Astrocyte (in vitro differentiated cells and primary cell): ENCODE measurements around the gene PPTC7. TPM values are rescaled to one million over a fixed set of nuclear protein-coding genes. Genes with fewer than 3 reads are reported as not detected.

ENCODE experiments used
- DNase-seq: peaks from one replicate; pipeline ENCODE4 v3.0.0-alpha.2; 2010; ENCODE audit warnings: low read depth
- FAIRE-seq: peaks from 2 replicates; lab custom pipeline; 2011; peaks lifted over from hg19 to GRCh38; lab: Jason Lieb, UNC
- H2AFZ ChIP-seq: 2 replicates; pipeline ENCODE4 v1.6.0; 2012; ENCODE audit warnings: low read depth, low read length, inconsistent platforms
- H3K27ac ChIP-seq: 2 replicates; pipeline ENCODE4 v1.5.1; 2011; ENCODE audit warnings: low read depth, low read length, inconsistent platforms
- H3K27me3 ChIP-seq: 2 replicates; pipeline ENCODE4 v1.6.0; 2011; ENCODE audit warnings: low read length, inconsistent platforms; ENCODE audit not compliant: insufficient read depth
- H3K36me3 ChIP-seq: 2 replicates; pipeline ENCODE4 v1.5.1; 2011; ENCODE audit warnings: low read length, inconsistent platforms; ENCODE audit not compliant: insufficient read depth
- H3K4me1 ChIP-seq: 2 replicates; pipeline ENCODE4 v1.5.1; 2011; ENCODE audit warnings: low read length, inconsistent platforms; ENCODE audit not compliant: insufficient read depth
- H3K4me2 ChIP-seq: 2 replicates; pipeline ENCODE4 v1.6.0; 2012; ENCODE audit warnings: low read length, inconsistent platforms
- H3K4me3 ChIP-seq: 2 replicates; pipeline ENCODE4 v1.5.1; 2011; ENCODE audit warnings: low read depth, mild to moderate bottlenecking, low read length, inconsistent platforms; ENCODE audit not compliant: insufficient read depth
- H3K79me2 ChIP-seq: 2 replicates; pipeline ENCODE4 v1.6.0; 2012; ENCODE audit warnings: mild to moderate bottlenecking, low read length, inconsistent platforms; ENCODE audit not compliant: insufficient read depth
- H3K9ac ChIP-seq: 2 replicates; pipeline ENCODE4 v1.6.0; 2012; ENCODE audit warnings: mild to moderate bottlenecking, low read length, inconsistent platforms
- H3K9me3 ChIP-seq: 2 replicates; pipeline ENCODE4 v1.5.1; 2012; ENCODE audit warnings: low read depth, mild to moderate bottlenecking, low read length, inconsistent platforms; ENCODE audit not compliant: insufficient read depth
- H4K20me1 ChIP-seq: 2 replicates; pipeline ENCODE4 v1.6.0; 2012; ENCODE audit warnings: low read length, inconsistent platforms; ENCODE audit not compliant: insufficient read depth
- H3K27ac Mint-ChIP-seq: one replicate; pipeline ENCODE4 v1.8.0; 2021; ENCODE audit warnings: mild to moderate bottlenecking, mixed read lengths; ENCODE audit not compliant: unreplicated experiment
- H3K27me3 Mint-ChIP-seq: one replicate; pipeline ENCODE4 v1.8.0; 2021; ENCODE audit warnings: low read depth, mixed read lengths; ENCODE audit not compliant: unreplicated experiment
- H3K36me3 Mint-ChIP-seq: one replicate; pipeline ENCODE4 v1.8.0; 2021; ENCODE audit warnings: low read depth, mixed read lengths; ENCODE audit not compliant: unreplicated experiment
- H3K4me1 Mint-ChIP-seq: one replicate; pipeline ENCODE4 v1.8.0; 2021; ENCODE audit warnings: low read depth, mixed read lengths; ENCODE audit not compliant: unreplicated experiment
- H3K4me3 Mint-ChIP-seq: one replicate; pipeline ENCODE4 v1.8.0; 2021; ENCODE audit warnings: mild to moderate bottlenecking, moderate library complexity, mixed read lengths; ENCODE audit not compliant: unreplicated experiment
- H3K9me3 Mint-ChIP-seq: one replicate; pipeline ENCODE4 v1.8.0; 2021; ENCODE audit warnings: mild to moderate bottlenecking, mixed read lengths; ENCODE audit not compliant: unreplicated experiment
- CTCF ChIP-seq: IDR thresholded peaks from 2 replicates; pipeline ENCODE4 v1.5.1; 2011; ENCODE audit warnings: low read depth, mild to moderate bottlenecking, inconsistent platforms, low read length, moderate library complexity; ENCODE audit not compliant: insufficient read depth
- EZH2 ChIP-seq: IDR thresholded peaks from 2 replicates; pipeline ENCODE4 v1.6.1; 2012; ENCODE audit warnings: mild to moderate bottlenecking, low read length, inconsistent platforms; ENCODE audit not compliant: insufficient read depth
- total RNA-seq: library from RNA; stranded (reverse); gene quantifications from 2 replicates; pipeline ENCODE4 v1.2.1, GENCODE V29; 2021

PPTC7 gene
- total RNA-seq, 1 donor from 2014 or later: 16.6 TPM

- Mint-ChIP-seq H3K4me3 (no peak overlapping the region), H3K9me3 (peaks cover 25% of the 10 kb centered on the region), H3K4me1 (peaks cover 9% of the 10 kb centered on the region), H3K27ac (no peak overlapping the region), H3K36me3 (peaks cover 9% of the 10 kb centered on the region), H3K27me3 (no peaks in the 10 kb centered on the region)
- H3K36me3 ChIP-seq: no peaks in the 10 kb centered on the region
- H3K4me3 ChIP-seq: no peak overlapping the region
- DNase-seq: no peak
- no peak for FAIRE-seq
- H3K4me2 ChIP-seq: no peak overlapping the region
- H3K27ac ChIP-seq: no peak overlapping the region
- H3K79me2 ChIP-seq: peaks cover 66% of the 10 kb centered on the region
- peaks cover 10% of the 10 kb centered on the region for H3K4me1 ChIP-seq
- no peak overlapping the region for H3K9ac ChIP-seq
- no peak overlapping the region for H2AFZ ChIP-seq
- no peaks in the 10 kb centered on the region for H3K27me3 ChIP-seq
- H3K9me3 ChIP-seq: peaks cover 3% of the 10 kb centered on the region
- TF ChIP-seq CTCF: no peak
- TF ChIP-seq EZH2: no peak
- H4K20me1 ChIP-seq: peaks cover 40% of the 10 kb centered on the region
Observed at GRCh38 chr12:110568752-110569151, 14.4 kb downstream of the PPTC7 start.

DNA sequence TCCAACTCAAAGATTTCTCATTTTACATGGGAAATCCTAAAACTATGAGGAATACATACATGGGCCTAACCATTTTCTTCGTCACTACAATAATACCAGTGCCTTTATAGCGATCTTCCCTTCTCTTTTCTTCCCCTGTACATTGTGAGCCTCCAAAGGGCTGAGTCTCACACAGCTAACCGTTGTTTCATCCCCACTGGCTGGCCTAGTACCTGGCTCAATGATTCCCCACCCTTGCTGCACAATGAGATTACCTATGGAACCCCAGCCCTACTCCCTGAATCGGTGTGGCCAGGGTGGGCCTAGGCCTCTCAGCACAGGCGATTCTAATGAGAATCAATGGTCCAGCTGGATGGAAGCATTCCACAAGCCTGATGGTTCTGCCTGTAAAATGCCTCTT lies 16.1 kb downstream of the PPTC7 start:
- no peak overlapping the region for H3K27ac Mint-ChIP-seq
- H3K27me3 Mint-ChIP-seq: no peaks in the 10 kb centered on the region
- peaks cover 14% of the 10 kb centered on the region for H3K4me1 ChIP-seq
- no peaks in the 10 kb centered on the region for H3K36me3 ChIP-seq
- no peak overlapping the region for H3K27ac ChIP-seq
- H3K9me3 Mint-ChIP-seq: peaks cover 23% of the 10 kb centered on the region
- H3K27me3 ChIP-seq: no peaks in the 10 kb centered on the region
- no peak for DNase-seq
- FAIRE-seq: no peak
- H3K4me1 Mint-ChIP-seq: peaks cover 12% of the 10 kb centered on the region
- H3K36me3 Mint-ChIP-seq: peaks cover 9% of the 10 kb centered on the region
- peaks cover 59% of the 10 kb centered on the region for H3K79me2 ChIP-seq
- peaks cover 3% of the 10 kb centered on the region for H3K9me3 ChIP-seq
- no peak overlapping the region for H3K4me3 Mint-ChIP-seq
- H3K4me2 ChIP-seq: no peak overlapping the region
- no peak for TF ChIP-seq EZH2
- H3K9ac ChIP-seq: no peak overlapping the region
- no peak overlapping the region for H3K4me3 ChIP-seq
- H4K20me1 ChIP-seq: peaks cover 46% of the 10 kb centered on the region
- no peak overlapping the region for H2AFZ ChIP-seq

- no peaks in the 10 kb centered on the region for H3K27me3 Mint-ChIP-seq
- peaks cover 20% of the 10 kb centered on the region for H3K9me3 Mint-ChIP-seq
- peaks cover 14% of the 10 kb centered on the region for H3K4me1 ChIP-seq
- peaks cover 46% of the 10 kb centered on the region for H4K20me1 ChIP-seq
- H3K27ac Mint-ChIP-seq: peak overlapping the region; percentile 48
- no peak overlapping the region for H3K4me2 ChIP-seq
- no peak for FAIRE-seq
- no peak for DNase-seq
- no peak for TF ChIP-seq EZH2
- no peak for TF ChIP-seq CTCF
- H3K27me3 ChIP-seq: no peaks in the 10 kb centered on the region
- no peak overlapping the region for H3K4me3 ChIP-seq
- peak overlapping the region; percentile 0 for H3K27ac ChIP-seq
- H3K9ac ChIP-seq: no peak overlapping the region
- H3K36me3 Mint-ChIP-seq: peaks cover 9% of the 10 kb centered on the region
- H3K4me3 Mint-ChIP-seq: peak overlapping the region; percentile 27
- peaks cover 12% of the 10 kb centered on the region for H3K4me1 Mint-ChIP-seq
- H2AFZ ChIP-seq: no peak overlapping the region
- H3K9me3 ChIP-seq: no peaks in the 10 kb centered on the region
- peaks cover 59% of the 10 kb centered on the region for H3K79me2 ChIP-seq
- H3K36me3 ChIP-seq: no peaks in the 10 kb centered on the region
Observed at GRCh38 chr12:110565894-110566871, 16.9 kb downstream of the PPTC7 start.
